Vagina (tissue), 2 donors: ENCODE measurements around the gene ACTR6. TPM values are rescaled to one million over a fixed set of nuclear protein-coding genes. Genes with fewer than 3 reads are reported as not detected.
"Not testable (repeated sequence)": the region's sequence is repeated elsewhere in the genome, so short reads cannot be mapped to it uniquely, and the experiment has no call there.

ENCODE experiments used
- DNase-seq, 2 donors: peaks; one replicate each; pipeline ENCODE4 v3.0.0-alpha.2; 2017; ENCODE audit errors: extremely low spot score in 2 of 2
- H3K27ac ChIP-seq: fragments of 200-600 bp; sonication (generic); one replicate; pipeline ENCODE4 v1.5.1; 2019
- H3K27me3 ChIP-seq: fragments of 200-600 bp; sonication (generic); one replicate; pipeline ENCODE4 v1.5.1; 2019
- H3K36me3 ChIP-seq, 2 donors: fragments of 200-600 bp; sonication (generic); one replicate each; pipeline ENCODE4 v1.5.1; 2017 to 2019
- H3K4me1 ChIP-seq: fragments of 200-600 bp; sonication (generic); one replicate; pipeline ENCODE4 v1.5.1; 2019
- H3K4me3 ChIP-seq, 2 donors: fragments of 200-600 bp; sonication (generic); 1 replicate in 1 of 2; 2 replicates in 1 of 2; pipeline ENCODE4 v1.5.1; 2016 to 2019
- H3K9me3 ChIP-seq: fragments of 200-600 bp; sonication (generic); one replicate; pipeline ENCODE4 v1.5.1; 2019
- POLR2A ChIP-seq, 2 donors: fragments of 450-650 bp; IDR thresholded peaks; one replicate each; pipeline ENCODE4 v1.6.1; 2017; ENCODE audit warnings: antibody characterized with exemption in 2 of 2, mild to moderate bottlenecking in 2 of 2, moderate library complexity in 2 of 2
- POLR2AphosphoS5 ChIP-seq, 2 donors: sonication (generic); formaldehyde crosslinking; IDR thresholded peaks; one replicate each; pipeline ENCODE4 v1.9.0; 2017; ENCODE audit warnings: antibody characterized with exemption in 2 of 2, mild to moderate bottlenecking in 2 of 2, low read depth in 1 of 2; ENCODE audit not compliant: insufficient read depth in 1 of 2
- intact Hi-C: fragments of 100-400 bp; cut with DNase I; formaldehyde crosslinking; loops from one replicate; pipeline ENCODE4 v1.15.1; 2023
- total RNA-seq: library from RNA; depleted of rRNA; stranded (reverse); fragments of >200 nt; gene quantifications from one replicate; pipeline ENCODE4 v1.2.3, GENCODE V29; 2016
- TF ChIP-seq, protein P1 (sequence below), 3 experiments: fragments of 450-650 bp in 2 of 3; fragments of 200-600 bp in 1 of 3; sonication (generic) in 1 of 3; IDR thresholded peaks; one replicate each; pipeline ENCODE4 v1.5.1; 2017 to 2019; ENCODE audit warnings: antibody characterized with exemption in 3 of 3, mild to moderate bottlenecking in 2 of 3, moderate library complexity in 2 of 3

Gene ACTR6
- total RNA-seq, 1 donor from 2014 or later: 6.6 TPM

DNA sequence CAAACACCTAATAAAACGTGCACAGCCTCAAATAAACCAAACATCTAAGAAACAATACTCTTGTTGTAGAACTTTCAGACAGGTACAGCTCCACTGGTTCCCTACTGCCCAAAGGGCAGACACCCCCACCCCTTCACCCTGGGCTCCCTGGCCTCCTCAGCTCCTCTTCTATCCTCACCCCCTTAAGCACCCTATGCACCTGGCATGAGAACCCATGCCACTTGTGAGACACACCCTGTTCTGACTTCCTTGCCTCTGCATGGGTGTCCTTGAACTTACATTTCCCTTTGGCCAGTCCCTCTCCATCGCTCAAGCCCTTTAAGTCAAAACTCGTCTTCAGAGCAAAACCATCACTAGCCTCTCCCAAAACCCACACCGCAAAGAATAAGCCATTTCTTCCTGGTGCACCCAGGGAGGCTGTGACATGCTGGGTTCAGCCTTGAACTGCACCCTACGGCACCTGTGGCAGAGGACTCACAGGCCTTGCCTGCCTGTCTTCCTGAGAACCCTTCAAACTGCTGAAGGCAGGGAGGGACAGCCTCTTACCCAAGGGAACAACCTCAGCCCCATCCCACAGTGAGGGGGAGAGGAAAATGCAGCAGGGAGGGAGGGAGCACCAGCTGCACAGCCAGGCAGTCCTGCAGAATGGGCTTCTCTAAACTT is 12.6 kb upstream of the ACTR6 start:
- Histone ChIP-seq H3K36me3 (no peaks in the 10 kb centered on the region), H3K27me3 (no peaks in the 10 kb centered on the region), H3K4me3 (no peak overlapping the region), H3K4me1 (peaks cover 20% of the 10 kb centered on the region), H3K9me3 (no peaks in the 10 kb centered on the region), H3K27ac (no peak overlapping the region)
- TF ChIP-seq POLR2A (IDR thresholded peaks at IDR 0.05) (no peak), POLR2AphosphoS5 (IDR thresholded peaks at IDR 0.05; ENCODE audit: insufficient read depth in 1 of 2, low read depth in 1 of 2) (no peak)
- TF ChIP-seq, protein P1, sequence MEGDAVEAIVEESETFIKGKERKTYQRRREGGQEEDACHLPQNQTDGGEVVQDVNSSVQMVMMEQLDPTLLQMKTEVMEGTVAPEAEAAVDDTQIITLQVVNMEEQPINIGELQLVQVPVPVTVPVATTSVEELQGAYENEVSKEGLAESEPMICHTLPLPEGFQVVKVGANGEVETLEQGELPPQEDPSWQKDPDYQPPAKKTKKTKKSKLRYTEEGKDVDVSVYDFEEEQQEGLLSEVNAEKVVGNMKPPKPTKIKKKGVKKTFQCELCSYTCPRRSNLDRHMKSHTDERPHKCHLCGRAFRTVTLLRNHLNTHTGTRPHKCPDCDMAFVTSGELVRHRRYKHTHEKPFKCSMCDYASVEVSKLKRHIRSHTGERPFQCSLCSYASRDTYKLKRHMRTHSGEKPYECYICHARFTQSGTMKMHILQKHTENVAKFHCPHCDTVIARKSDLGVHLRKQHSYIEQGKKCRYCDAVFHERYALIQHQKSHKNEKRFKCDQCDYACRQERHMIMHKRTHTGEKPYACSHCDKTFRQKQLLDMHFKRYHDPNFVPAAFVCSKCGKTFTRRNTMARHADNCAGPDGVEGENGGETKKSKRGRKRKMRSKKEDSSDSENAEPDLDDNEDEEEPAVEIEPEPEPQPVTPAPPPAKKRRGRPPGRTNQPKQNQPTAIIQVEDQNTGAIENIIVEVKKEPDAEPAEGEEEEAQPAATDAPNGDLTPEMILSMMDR (IDR thresholded peaks at IDR 0.05): no peak
- no peak for DNase-seq
- intact Hi-C loops: no loop called here

DNA sequence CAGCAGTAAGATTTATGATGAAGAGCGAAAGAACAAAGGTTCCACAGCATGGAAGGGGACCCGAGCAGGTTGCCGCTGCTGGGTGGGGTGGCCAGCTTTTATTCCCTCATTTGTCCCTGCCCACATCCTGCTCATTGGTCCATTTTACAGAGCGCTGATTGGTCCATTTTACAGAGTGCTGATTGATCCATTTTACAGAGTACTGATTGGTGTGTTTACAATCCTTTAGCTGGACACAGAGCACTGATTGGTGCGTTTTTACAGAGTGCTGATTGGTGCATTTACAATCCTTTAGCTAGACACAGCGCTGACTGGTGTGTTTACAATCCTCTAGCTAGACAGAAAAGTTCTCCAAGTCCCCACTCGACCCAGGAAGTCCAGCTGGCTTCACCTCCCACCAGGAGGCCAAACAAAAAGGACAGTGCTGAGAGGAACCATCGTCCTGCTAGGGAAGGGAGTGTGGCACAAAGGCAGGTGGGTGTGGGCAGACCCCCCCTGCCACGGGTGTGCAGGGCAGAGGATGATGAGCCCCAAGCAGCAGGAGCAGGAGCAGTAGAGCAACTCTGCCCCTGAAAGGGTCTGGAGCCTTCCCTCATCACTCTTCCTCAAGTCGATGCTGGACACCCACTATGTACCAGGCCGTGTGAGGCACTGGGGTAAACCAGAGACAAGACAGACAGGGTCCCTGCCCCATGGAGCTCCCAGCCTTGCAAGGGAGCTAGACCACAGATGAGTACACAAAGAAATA is 11.6 kb upstream of the ACTR6 start:
- H3K27me3 ChIP-seq, DNase-seq, H3K9me3 ChIP-seq, intact Hi-C loops, H3K27ac ChIP-seq, H3K4me3 ChIP-seq, H3K36me3 ChIP-seq: not testable (repeated sequence)
- H3K4me1 ChIP-seq: peaks cover 20% of the 10 kb centered on the region

DNA sequence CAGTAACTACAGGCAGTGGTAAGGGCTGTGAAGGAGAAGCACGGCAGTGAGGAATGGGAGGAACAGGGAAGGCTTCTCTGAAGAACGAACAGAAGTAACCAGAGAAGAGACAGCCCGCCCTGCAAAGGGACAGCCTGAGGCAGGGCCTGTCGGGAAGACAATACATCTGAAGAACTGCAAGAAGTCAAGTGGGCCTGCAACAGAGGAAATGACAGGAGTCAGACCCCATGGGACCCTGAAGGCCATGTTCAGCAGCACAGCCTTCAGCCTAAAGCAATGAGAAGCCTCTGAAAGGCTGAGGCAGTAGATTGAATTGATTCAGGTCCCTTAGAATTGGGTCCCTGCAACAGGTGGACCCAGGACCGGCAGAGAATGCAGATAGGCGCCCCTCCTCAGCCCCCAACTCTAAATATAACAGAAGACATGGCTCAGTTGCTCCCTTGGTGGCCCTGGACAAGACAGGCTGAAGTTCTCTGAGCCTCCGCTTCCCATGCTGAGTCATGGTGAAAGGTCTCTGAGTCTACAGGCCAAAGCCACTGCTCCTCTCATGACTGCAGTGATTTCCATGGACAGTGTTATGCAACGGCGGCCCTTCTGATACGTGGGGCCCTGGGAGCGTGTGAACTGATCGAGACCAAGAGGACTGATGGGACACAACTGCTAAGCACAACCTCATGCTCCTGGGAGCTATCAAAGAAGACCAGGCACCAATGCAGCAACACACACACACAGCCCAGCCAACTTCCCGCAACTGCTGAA is 10.8 kb upstream of the ACTR6 start:
- DNase-seq: no peak
- H3K27ac ChIP-seq: no peak overlapping the region
- H3K4me3 ChIP-seq: no peak overlapping the region
- no peaks in the 10 kb centered on the region for H3K9me3 ChIP-seq
- TF ChIP-seq, protein P1 (IDR thresholded peaks at IDR 0.05): no peak
- TF ChIP-seq POLR2AphosphoS5 (IDR thresholded peaks at IDR 0.05; ENCODE audit: insufficient read depth in 1 of 2, low read depth in 1 of 2): no peak
- TF ChIP-seq POLR2A (IDR thresholded peaks at IDR 0.05): no peak
- peaks cover 20% of the 10 kb centered on the region for H3K4me1 ChIP-seq
- intact Hi-C loops: no loop called here
- H3K27me3 ChIP-seq: no peaks in the 10 kb centered on the region
- H3K36me3 ChIP-seq: no peaks in the 10 kb centered on the region

DNA sequence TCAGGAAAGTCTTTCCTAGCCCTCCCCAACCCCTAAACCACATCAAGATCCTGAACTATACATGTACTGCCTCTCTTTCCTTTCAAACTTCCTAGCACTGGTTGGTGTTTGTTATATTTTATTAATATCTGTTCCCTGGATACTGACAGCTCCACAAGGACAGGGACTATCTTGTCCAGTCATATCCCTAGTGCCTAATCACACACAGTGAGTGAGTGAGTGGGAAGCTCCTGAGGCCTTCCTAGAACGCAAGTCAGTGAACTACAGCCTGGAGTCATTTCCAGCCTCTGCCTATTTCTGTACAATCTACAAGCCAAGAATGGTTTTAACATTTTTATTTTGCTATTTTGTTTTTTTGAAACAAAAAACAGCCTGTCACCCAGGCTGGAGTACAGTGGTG is 7.5 kb upstream of the ACTR6 start:
- no peaks in the 10 kb centered on the region for H3K9me3 ChIP-seq
- no peak overlapping the region for H3K4me3 ChIP-seq
- no peaks in the 10 kb centered on the region for H3K27me3 ChIP-seq
- intact Hi-C loops: no loop called here
- TF ChIP-seq POLR2AphosphoS5 (IDR thresholded peaks at IDR 0.05; ENCODE audit: insufficient read depth in 1 of 2, low read depth in 1 of 2) (no peak), POLR2A (IDR thresholded peaks at IDR 0.05) (no peak)
- TF ChIP-seq, protein P1 (IDR thresholded peaks at IDR 0.05): no peak
- no peaks in the 10 kb centered on the region for H3K36me3 ChIP-seq
- H3K4me1 ChIP-seq: no peaks in the 10 kb centered on the region
- H3K27ac ChIP-seq: no peak overlapping the region
- no peak for DNase-seq

DNA sequence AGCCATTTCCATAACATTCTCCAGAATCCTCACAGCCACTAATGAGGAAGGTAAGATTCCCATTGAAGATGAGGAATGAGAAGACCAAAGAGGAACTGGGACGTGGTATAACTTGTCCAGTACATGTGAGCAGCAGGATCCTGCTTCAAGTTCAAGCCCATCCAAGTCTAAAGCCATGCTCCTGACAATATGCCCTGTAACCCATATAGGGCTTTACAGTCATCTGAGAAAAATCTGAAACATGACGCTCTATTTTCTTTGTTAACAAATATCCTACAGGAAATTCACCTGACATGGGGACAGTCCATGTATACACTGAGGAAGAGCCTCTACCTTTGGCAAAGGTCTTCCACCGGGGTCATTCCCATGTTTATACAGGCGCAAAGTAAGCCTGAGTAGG is 3.1 kb upstream of the ACTR6 start:
- H3K9me3 ChIP-seq: no peaks in the 10 kb centered on the region
- intact Hi-C loops: no loop called here

More for the DNA sequence above, 3.1 kb upstream of the ACTR6 start:
- Histone ChIP-seq H3K27me3 (no peaks in the 10 kb centered on the region), H3K4me3 (no peak overlapping the region), H3K4me1 (peaks cover 21% of the 10 kb centered on the region), H3K27ac (no peak overlapping the region), H3K36me3 (no peaks in the 10 kb centered on the region)
- no peak for DNase-seq
- TF ChIP-seq, protein P1 (IDR thresholded peaks at IDR 0.05): no peak
- no peak for TF ChIP-seq POLR2AphosphoS5 (IDR thresholded peaks at IDR 0.05; ENCODE audit: insufficient read depth in 1 of 2, low read depth in 1 of 2)
- no peak for TF ChIP-seq POLR2A (IDR thresholded peaks at IDR 0.05)
